ENCODE data around the gene SERINC1.

Gene SERINC1

GRCh38 chr6:122432816-122433215 lies 38.8 kb downstream of the SERINC1 start:
- DNase-seq (ENCODE audit: low read depth, low spot score): no peak

- DNase-seq (ENCODE audit: low read depth, low spot score): no peak
Measured at GRCh38 chr6:122431780-122432179, 39.8 kb downstream of the SERINC1 start.

GRCh38 chr6:122429323-122429722 lies 42.3 kb downstream of the SERINC1 start:
- no peak for DNase-seq (ENCODE audit: low read depth, low spot score)

- DNase-seq (ENCODE audit: low read depth, low spot score): no peak
Measured at GRCh38 chr6:122428781-122429180, 42.8 kb downstream of the SERINC1 start.

- no peak for DNase-seq (ENCODE audit: low read depth, low spot score)
Measured at GRCh38 chr6:122426597-122426996, 45.0 kb downstream of the SERINC1 start.

GRCh38 chr6:122423734-122424133 lies 47.9 kb downstream of the SERINC1 start:
- DNase-seq (ENCODE audit: low read depth, low spot score): no peak

GRCh38 chr6:122422614-122423267 lies 48.9 kb downstream of the SERINC1 start:
- no peak for DNase-seq (ENCODE audit: low read depth, low spot score)

- no peak for DNase-seq (ENCODE audit: low read depth, low spot score)
Measured at GRCh38 chr6:122422003-122422402, 49.6 kb downstream of the SERINC1 start.

- DNase-seq (ENCODE audit: low read depth, low spot score): no peak
Measured at GRCh38 chr6:122416825-122417224, 54.8 kb downstream of the SERINC1 start.

- no peak for DNase-seq (ENCODE audit: low read depth, low spot score)
Measured at GRCh38 chr6:122412001-122412400, 59.6 kb downstream of the SERINC1 start.

- no peak for DNase-seq (ENCODE audit: low read depth, low spot score)
Measured at GRCh38 chr6:122408702-122409458, 62.7 kb downstream of the SERINC1 start.

GRCh38 chr6:122408240-122408639 lies 63.4 kb downstream of the SERINC1 start:
- no peak for DNase-seq (ENCODE audit: low read depth, low spot score)

- DNase-seq (ENCODE audit: low read depth, low spot score): no peak
Measured at GRCh38 chr6:122407712-122408111, 63.9 kb downstream of the SERINC1 start.

- no peak for DNase-seq (ENCODE audit: low read depth, low spot score)
Measured at GRCh38 chr6:122406187-122406586, 65.4 kb downstream of the SERINC1 start.

- peak; percentile 16 for DNase-seq (ENCODE audit: low read depth, low spot score)
Measured at GRCh38 chr6:122405417-122405816, 66.2 kb downstream of the SERINC1 start.

GRCh38 chr6:122404444-122404843 lies 67.2 kb downstream of the SERINC1 start:
- DNase-seq (ENCODE audit: low read depth, low spot score): no peak

GRCh38 chr6:122401104-122401503 lies 70.5 kb downstream of the SERINC1 start:
- peak; percentile 2 for DNase-seq (ENCODE audit: low read depth, low spot score)

GRCh38 chr6:122400462-122401089 lies 71.0 kb downstream of the SERINC1 start:
- DNase-seq (ENCODE audit: low read depth, low spot score): peak; percentile 3

GRCh38 chr6:122400121-122400450 lies 71.5 kb downstream of the SERINC1 start:
- no peak for DNase-seq (ENCODE audit: low read depth, low spot score)

- peak; percentile 100 for DNase-seq (ENCODE audit: low read depth, low spot score)
Measured at GRCh38 chr6:122399348-122400120, 72.1 kb downstream of the SERINC1 start, which contains the start of gene HSF2. HSF2 (plus strand) TSS chr6:122399652; CDS start chr6:122399738, 86 bp downstream.

- no peak for DNase-seq (ENCODE audit: low read depth, low spot score)
Measured at GRCh38 chr6:122399055-122399347, 72.6 kb downstream of the SERINC1 start.

GRCh38 chr6:122394016-122394415 lies 77.6 kb downstream of the SERINC1 start:
- no peak for DNase-seq (ENCODE audit: low read depth, low spot score)
